Measurements from ENCODE around the gene CCNG2.

- TF ChIP-seq CTCF (conservative IDR thresholded peaks at IDR 0.05 in 1 of 2, IDR thresholded peaks at IDR 0.05 in 1 of 2; ENCODE audit: extremely low read depth in 1 of 2, insufficient read depth in 1 of 2, low read depth in 1 of 2, low read length in 2 of 2): no peak
- TF ChIP-seq EZH2 (IDR thresholded peaks at IDR 0.05; ENCODE audit: borderline replicate concordance, low read length): no peak
Observed at GRCh38 chr4:77194366-77194765, 37.4 kb downstream of the CCNG2 start.

All from mammary epithelial cell (primary cell).